ENCODE measurements around the gene FAM228B.

Gene FAM228B

GRCh38 chr2:24204505-24204904 is 81.2 kb downstream of the FAM228B start:
- Histone ChIP-seq H3F3A (ENCODE audit: low read depth) (no peaks in the 10 kb centered on the region), H4K20me1 (ENCODE audit: insufficient read depth, low read length, poor library complexity, severe bottlenecking) (no peaks in the 10 kb centered on the region), H3K4me3 (ENCODE audit: low read length, poor library complexity, severe bottlenecking) (no peak overlapping the region), H2AFZ (ENCODE audit: low read length) (no peak overlapping the region), H3K9ac (ENCODE audit: low read depth, low read length, poor library complexity, severe bottlenecking) (no peak overlapping the region), H3K36me3 (ENCODE audit: insufficient read depth, low read length) (peaks cover 23% of the 10 kb centered on the region; the same call in 1 of the 2 replicates), H3K4me1 (ENCODE audit: insufficient read depth, low read length, poor library complexity, severe bottlenecking) (no peaks in the 10 kb centered on the region), H3K79me2 (ENCODE audit: insufficient read depth, low read length) (no peaks in the 10 kb centered on the region), H3K27me3 (ENCODE audit: insufficient read depth, low read length, poor library complexity, severe bottlenecking) (no peaks in the 10 kb centered on the region), H3K9me3 (ENCODE audit: insufficient read depth, low read depth, low read length) (no peaks in the 10 kb centered on the region), H3K4me2 (ENCODE audit: low read depth, low read length, poor library complexity, severe bottlenecking) (no peak overlapping the region), H3K9me2 (replicated peaks; ENCODE audit: low read depth, low read length) (no peaks in the 10 kb centered on the region)
- no peak for TF ChIP-seq EZH2phosphoT487 (IDR thresholded peaks at IDR 0.05; ENCODE audit: borderline replicate concordance)
- TF ChIP-seq CTCF (conservative IDR thresholded peaks at IDR 0.05; ENCODE audit: low read length) = no peak

- Histone ChIP-seq H3K4me1 (ENCODE audit: insufficient read depth, low read length, poor library complexity, severe bottlenecking) (no peaks in the 10 kb centered on the region), H3K36me3 (ENCODE audit: insufficient read depth, low read length) (peaks cover 27% of the 10 kb centered on the region; the same call in 1 of the 2 replicates), H3K9me3 (ENCODE audit: insufficient read depth, low read depth, low read length) (no peaks in the 10 kb centered on the region), H3K9me2 (replicated peaks; ENCODE audit: low read depth, low read length) (no peaks in the 10 kb centered on the region), H4K20me1 (ENCODE audit: insufficient read depth, low read length, poor library complexity, severe bottlenecking) (no peaks in the 10 kb centered on the region), H2AFZ (ENCODE audit: low read length) (no peak overlapping the region), H3F3A (ENCODE audit: low read depth) (no peaks in the 10 kb centered on the region), H3K9ac (ENCODE audit: low read depth, low read length, poor library complexity, severe bottlenecking) (no peak overlapping the region), H3K27me3 (ENCODE audit: insufficient read depth, low read length, poor library complexity, severe bottlenecking) (no peaks in the 10 kb centered on the region), H3K79me2 (ENCODE audit: insufficient read depth, low read length) (no peaks in the 10 kb centered on the region), H3K4me3 (ENCODE audit: low read length, poor library complexity, severe bottlenecking) (no peak overlapping the region), H3K4me2 (ENCODE audit: low read depth, low read length, poor library complexity, severe bottlenecking) (no peak overlapping the region)
- TF ChIP-seq EZH2phosphoT487 (IDR thresholded peaks at IDR 0.05; ENCODE audit: borderline replicate concordance) (no peak), CTCF (conservative IDR thresholded peaks at IDR 0.05; ENCODE audit: low read length) (no peak)
These were observed 81.9 kb downstream of the FAM228B start for GRCh38 chr2:24205131-24205530.

- no peaks in the 10 kb centered on the region for H3K4me1 ChIP-seq (ENCODE audit: insufficient read depth, low read length, poor library complexity, severe bottlenecking)
- no peaks in the 10 kb centered on the region for H3K27me3 ChIP-seq (ENCODE audit: insufficient read depth, low read length, poor library complexity, severe bottlenecking)
- no peak overlapping the region for H3K9ac ChIP-seq (ENCODE audit: low read depth, low read length, poor library complexity, severe bottlenecking)
- no peaks in the 10 kb centered on the region for H3F3A ChIP-seq (ENCODE audit: low read depth)
- no peak overlapping the region for H3K4me3 ChIP-seq (ENCODE audit: low read length, poor library complexity, severe bottlenecking)
- no peak overlapping the region for H3K4me2 ChIP-seq (ENCODE audit: low read depth, low read length, poor library complexity, severe bottlenecking)
- no peaks in the 10 kb centered on the region for H3K79me2 ChIP-seq (ENCODE audit: insufficient read depth, low read length)
- no peak overlapping the region for H2AFZ ChIP-seq (ENCODE audit: low read length)
- no peaks in the 10 kb centered on the region for H3K9me2 ChIP-seq (replicated peaks; ENCODE audit: low read depth, low read length)
- peaks cover 27% of the 10 kb centered on the region; the same call in 1 of the 2 replicates for H3K36me3 ChIP-seq (ENCODE audit: insufficient read depth, low read length)
- TF ChIP-seq EZH2phosphoT487 (IDR thresholded peaks at IDR 0.05; ENCODE audit: borderline replicate concordance) = no peak
- no peak for TF ChIP-seq CTCF (conservative IDR thresholded peaks at IDR 0.05; ENCODE audit: low read length)
- no peaks in the 10 kb centered on the region for H4K20me1 ChIP-seq (ENCODE audit: insufficient read depth, low read length, poor library complexity, severe bottlenecking)
- no peaks in the 10 kb centered on the region for H3K9me3 ChIP-seq (ENCODE audit: insufficient read depth, low read depth, low read length)
These were observed 83.0 kb downstream of the FAM228B start for GRCh38 chr2:24206242-24206641.

Data from Loucy (cell line).